22Rv1 (cell line): ENCODE data around the gene EFCAB9.

ENCODE experiments used
- CTCF ChIP-seq: fragments of 450-650 bp; IDR thresholded peaks from 2 replicates; pipeline ENCODE4 v1.5.1; 2017; ENCODE audit warnings: mild to moderate bottlenecking
- ZFX ChIP-seq: fragments of 450-650 bp; IDR thresholded peaks from 2 replicates; pipeline ENCODE4 v1.6.1; 2017; ENCODE audit warnings: antibody characterized with exemption, borderline replicate concordance

- TF ChIP-seq CTCF (no peak), ZFX (no peak)
Observed at GRCh38 chr5:172177176-172177575, 16.8 kb upstream of the EFCAB9 start.
